HG02981 (cell line): ENCODE data around the gene EEF2KMT.
A peak's percentile ranks its signal among the peaks of the same experiment; 100 is the strongest.
"Not testable (repeated sequence)": the region's sequence is repeated elsewhere in the genome, so short reads cannot be mapped to it uniquely, and the experiment has no call there.

Experiments
- ATAC-seq: cut with Tn5 transposase; IDR thresholded peaks from one replicate; pipeline ENCODE4 v1.9.1; 2021; ENCODE audit warnings: mild to moderate bottlenecking, moderate library complexity; ENCODE audit not compliant: unreplicated experiment

The EEF2KMT gene

DNA sequence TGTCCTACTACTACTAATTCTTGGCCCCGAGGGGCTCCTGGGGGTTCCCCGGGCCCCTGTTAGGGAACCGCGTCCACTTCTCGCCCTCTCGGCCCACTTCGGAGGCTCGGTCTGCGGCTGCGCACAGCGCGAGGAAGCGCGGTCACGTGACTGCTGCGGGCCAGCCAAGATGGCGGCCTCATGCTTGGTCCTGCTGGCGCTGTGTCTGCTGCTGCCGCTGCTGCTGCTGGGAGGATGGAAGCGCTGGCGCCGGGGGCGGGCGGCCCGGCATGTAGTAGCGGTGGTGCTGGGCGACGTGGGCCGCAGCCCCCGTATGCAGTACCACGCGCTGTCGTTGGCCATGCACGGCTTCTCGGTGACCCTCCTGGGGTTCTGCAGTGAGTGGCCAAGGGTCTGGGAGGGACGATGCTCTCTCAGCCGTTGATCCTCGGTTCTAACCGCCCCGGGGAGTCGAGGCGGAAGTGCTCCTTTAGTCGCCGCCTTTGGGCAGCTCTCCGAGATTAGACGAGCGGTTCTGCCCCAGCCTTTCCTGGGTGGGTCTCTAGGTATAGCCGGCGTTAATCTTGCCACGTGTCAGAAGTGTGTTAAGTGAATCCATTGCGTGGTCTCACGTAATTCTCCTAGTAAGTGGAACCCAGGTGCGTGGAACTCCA lies 25.8 kb downstream of the EEF2KMT start, which contains the start of gene ALG1:
Gene ALG1, plus strand, starts transcription at position 163 of the 653 bp plus-strand sequence. Its CDS starts 7 bp downstream, at position 170.
- ATAC-seq: peak; percentile 84

DNA sequence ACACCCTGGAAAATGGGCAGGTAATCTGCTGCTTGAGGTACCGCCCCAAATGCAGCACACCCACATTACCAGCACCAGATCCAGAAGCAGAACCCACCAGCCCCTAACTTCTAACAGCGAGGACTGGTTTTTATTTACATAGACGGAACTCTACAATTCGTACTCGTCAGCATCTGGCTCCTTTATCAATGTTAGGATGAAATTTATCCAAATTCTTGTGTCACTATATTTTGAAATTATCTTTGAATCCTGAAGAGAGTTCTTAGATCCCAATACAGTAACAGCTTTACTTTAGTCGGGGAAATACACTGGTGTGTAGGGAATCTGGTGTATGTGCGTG lies 26.3 kb downstream of the EEF2KMT start:
- ATAC-seq: no peak

- no peak for ATAC-seq
These were observed 27.0 kb downstream of the EEF2KMT start for GRCh38 chr16:5070431-5071186.

- no peak for ATAC-seq
These were observed 27.7 kb downstream of the EEF2KMT start for GRCh38 chr16:5069854-5070253.

- ATAC-seq: no peak
These were observed 28.5 kb downstream of the EEF2KMT start for GRCh38 chr16:5069048-5069447.

DNA sequence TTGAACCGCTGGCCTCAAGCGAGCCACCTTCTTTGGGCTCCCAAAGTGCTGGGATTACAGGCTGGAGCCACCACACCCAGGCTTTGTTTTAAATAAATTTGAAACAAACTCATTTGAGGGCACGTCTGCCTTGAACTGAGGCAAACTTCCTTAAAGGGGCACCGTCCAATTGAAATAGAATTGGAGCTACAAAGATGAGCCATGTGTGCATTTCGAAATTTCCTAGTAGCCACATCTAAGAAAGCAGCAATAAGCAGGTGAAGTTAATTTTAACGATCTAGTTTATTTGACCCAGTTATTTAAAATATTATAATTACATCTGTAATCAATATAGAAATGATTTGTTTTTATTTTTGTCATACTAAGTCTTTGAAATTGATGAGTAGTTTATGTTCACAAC lies 31.1 kb downstream of the EEF2KMT start:
- ATAC-seq: no peak

DNA sequence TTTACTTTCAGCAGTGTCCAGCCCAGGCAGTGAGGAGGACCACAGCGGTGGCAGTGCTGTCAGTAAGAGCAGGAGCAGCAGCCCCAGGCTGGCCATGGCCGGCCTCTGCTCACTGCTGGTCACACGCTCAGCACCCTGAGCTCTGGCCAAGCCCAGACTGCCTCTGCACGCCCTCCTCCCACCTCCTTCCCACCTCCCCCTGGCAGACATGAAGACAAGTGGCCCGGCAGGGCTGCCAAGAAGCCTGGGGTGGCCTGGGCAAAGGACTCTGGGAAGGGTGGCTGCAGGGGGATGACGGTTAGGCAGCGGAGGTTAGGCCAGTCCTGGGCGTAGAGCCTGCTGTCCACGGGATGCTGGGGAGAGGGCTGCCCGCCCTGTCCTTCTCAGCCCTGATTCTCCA lies 31.8 kb downstream of the EEF2KMT start, which contains the start of gene C16orf89:
Gene C16orf89, minus strand, starts transcription at position 144 of the 400 bp plus-strand sequence. Its CDS starts 48 bp downstream, at position 96.
- no peak for ATAC-seq

- ATAC-seq: no peak
These were observed 32.3 kb downstream of the EEF2KMT start for GRCh38 chr16:5065326-5065725.

DNA sequence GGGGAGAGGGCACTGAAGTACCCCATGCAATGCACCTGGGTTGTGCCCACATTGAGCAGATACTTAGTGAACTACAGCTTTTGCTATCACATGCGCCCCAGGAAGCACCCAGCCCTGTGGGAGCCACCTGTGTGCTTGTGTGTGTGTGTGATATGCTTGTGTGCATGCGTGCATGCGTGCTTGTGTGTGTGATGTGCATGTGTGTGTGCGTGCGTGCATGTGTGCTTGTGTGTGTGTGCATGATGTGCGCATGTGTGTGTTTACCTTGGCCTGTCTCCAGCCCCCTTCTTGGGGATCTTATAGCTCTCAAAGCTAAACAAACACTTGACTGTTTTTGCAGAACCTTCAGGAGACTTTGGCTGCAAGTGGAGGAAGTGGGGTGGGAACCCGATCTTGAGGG lies 32.7 kb downstream of the EEF2KMT start:
- ATAC-seq: no peak

DNA sequence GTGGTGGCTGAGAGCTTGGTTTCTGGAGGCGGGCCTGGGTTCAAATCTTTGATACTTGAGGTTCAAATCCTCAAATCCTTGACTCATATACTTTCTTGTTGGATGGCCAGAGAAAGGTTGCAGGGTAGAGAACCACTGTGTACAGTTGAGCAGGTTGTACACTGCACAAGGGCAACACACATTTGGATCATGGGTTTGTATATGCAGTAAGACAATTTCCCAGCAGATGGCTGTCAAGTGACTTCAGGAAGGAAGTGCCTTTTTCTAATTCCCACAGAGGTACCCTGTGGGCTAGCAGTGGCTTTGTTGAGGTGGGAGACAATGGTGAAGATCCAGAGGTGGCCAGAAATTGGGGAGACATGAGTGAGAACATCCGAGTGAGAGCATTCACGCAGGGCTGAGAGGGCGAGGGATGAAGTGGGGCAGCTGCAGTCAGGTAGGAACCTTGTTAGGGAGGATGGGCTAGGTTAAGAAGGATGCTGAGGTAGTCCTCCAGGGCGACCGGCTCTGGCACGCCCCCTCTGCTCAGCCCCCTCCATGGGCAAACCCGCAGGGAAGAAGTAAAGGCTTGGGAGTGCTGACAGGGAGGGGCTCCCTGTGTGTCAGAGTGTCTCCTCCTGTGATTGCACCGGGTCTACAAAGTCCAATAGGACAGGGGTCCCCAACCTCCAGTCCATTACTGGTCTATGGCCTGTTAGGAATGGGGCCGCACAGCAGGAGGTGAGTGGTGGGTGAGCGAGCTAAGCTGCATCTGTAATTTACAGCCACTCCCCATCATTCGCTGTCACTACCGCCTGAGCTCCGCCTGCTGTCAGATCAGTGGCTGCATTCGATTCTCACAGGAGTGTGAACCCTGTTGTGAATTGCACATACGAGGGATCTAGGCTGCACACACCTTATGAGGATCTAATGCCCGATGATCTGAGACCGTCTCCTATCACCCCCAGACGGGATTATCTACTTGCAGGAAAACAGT lies 34.5 kb downstream of the EEF2KMT start:
- no peak for ATAC-seq

GRCh38 chr16:5062051-5062450 lies 35.5 kb downstream of the EEF2KMT start:
- ATAC-seq: no peak

GRCh38 chr16:5060073-5060641 lies 37.4 kb downstream of the EEF2KMT start:
- no peak for ATAC-seq

GRCh38 chr16:5059386-5060072 lies 38.1 kb downstream of the EEF2KMT start:
- no peak for ATAC-seq

- no peak for ATAC-seq
These were observed 39.1 kb downstream of the EEF2KMT start for GRCh38 chr16:5058476-5058875.

DNA sequence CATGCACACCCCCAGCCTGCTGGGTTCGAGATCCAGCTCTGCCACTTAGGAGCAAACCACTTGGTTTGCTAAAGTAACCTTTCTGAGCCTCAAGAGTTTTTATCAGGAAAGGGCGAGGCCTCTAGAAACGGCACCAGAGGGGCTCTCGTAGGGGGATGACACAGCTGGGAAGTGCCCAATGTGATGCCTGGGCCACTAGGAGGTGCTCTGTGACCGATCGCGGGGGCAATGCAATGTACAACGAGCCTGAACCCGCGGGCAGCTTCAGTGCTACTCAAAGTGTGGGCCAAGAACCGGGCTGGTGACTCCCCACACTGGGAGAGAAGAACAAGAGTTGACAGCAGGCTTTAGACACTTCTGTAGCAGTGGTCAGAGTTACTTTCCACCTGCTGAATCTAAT lies 41.2 kb downstream of the EEF2KMT start:
- ATAC-seq: no peak

GRCh38 chr16:5054876-5055865 lies 42.4 kb downstream of the EEF2KMT start:
- no peak for ATAC-seq

DNA sequence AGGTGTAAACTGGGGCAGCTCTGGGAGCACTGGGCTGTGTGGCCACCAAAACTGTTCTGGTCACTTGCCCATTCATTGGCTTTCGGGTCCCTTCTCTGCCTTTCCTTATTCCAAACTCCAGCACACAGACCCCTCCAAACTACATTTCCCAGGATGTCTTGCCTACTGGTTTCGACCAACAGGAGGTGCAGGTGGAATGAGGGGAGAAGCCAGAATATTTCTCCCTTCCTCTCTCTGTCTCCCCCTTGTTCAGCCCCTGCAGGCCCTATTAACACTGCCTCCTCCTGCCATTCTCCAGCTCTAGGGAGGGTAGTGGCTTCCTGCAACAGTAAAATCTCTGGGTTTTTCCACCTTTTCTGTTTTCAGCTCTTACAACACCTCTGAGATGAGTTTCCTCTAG lies 50.7 kb downstream of the EEF2KMT start:
- no peak for ATAC-seq

DNA sequence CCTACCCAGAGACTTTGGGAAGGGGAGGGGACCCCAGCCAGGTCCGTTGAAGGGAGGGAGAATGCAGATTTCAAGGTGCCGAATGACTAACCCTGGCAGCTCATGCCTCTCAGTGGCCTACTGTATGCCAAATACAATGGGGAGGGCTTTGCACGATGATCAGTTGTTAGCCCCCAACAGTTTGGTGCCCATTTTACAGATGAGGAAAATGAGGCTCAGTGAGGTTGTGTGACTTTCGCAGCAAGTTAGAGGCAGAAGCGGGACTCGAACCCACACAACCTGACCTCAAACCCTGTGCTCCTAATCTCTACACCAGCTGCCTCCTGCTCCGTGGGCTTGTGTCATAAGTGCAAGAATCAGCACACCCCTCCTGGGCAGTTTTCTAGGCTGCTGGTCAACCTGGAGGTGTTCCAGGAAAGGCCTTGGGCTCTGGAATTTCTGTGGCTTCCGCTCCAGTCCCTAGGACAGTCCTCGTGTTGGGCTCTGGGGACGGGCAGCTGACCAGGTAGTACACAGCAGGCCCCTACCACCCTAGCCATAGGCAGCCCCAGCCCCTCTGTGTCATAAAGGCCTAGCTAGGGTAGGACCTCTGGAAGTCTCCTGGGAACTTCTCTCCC lies 52.0 kb downstream of the EEF2KMT start:
- no peak for ATAC-seq

DNA sequence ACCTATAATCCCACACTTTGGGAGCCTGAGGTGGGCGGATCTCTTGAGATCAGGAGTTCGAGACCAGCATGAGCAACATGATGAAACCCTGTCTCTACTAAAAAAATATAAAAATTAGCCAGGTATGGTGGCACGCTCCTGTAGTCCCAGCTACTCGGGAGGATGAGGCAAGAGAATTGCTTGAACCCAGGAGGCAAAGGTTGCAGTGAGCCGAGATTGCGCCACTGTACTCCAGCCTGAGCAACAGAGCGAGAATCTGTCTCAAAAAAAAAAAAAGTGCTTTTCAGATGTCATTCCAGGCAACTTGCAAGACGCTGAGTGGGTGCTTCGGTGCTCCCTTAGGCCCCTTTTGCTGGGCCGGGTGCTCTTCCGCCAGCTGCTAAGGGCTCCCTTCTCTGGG lies 53.0 kb downstream of the EEF2KMT start:
- ATAC-seq: not testable (repeated sequence)
